MCF 10A (cell line): Measurements from ENCODE around the gene COL23A1. TPM values are rescaled to one million over a fixed set of nuclear protein-coding genes. Genes with fewer than 3 reads are reported as not detected.

Source experiments
- BruUV-seq: library from RNA; stranded (reverse); fragments of 400-500 nt; replicated peaks from 2 replicates; lab custom pipeline; 2021; lab: Mats Ljungman, UMichigan
- CTCF ChIA-PET: fragments of 300-600 bp; sonication (Branson Sonifier 250); formaldehyde crosslinking; extraction: SDS; loops from one replicate; lab custom pipeline; 2021; ENCODE audit warnings: antibody characterized with exemption, inconsistent platforms; lab: Yijun Ruan, JAX
- POLR2A ChIA-PET: fragments of 300-600, 350-650 bp; sonication (Branson Sonifier 250); formaldehyde crosslinking; extraction: SDS; loops from one replicate; lab custom pipeline; 2020; ENCODE audit warnings: antibody characterized with exemption, inconsistent platforms; lab: Yijun Ruan, JAX
- DNase-seq: peaks from one replicate; pipeline ENCODE4 v3.0.0-alpha.2; 2018; ENCODE audit not compliant: unreplicated experiment
- H3K27ac Mint-ChIP-seq: one replicate; pipeline ENCODE4 v1.8.0; 2022; ENCODE audit warnings: mild to moderate bottlenecking, low read depth, mixed read lengths; ENCODE audit not compliant: unreplicated experiment
- H3K27me3 Mint-ChIP-seq: one replicate; pipeline ENCODE4 v1.8.0; 2022; ENCODE audit warnings: mixed read lengths; ENCODE audit not compliant: insufficient read depth, unreplicated experiment
- H3K36me3 Mint-ChIP-seq: one replicate; pipeline ENCODE4 v1.8.0; 2022; ENCODE audit warnings: mild to moderate bottlenecking, moderate library complexity, mixed read lengths; ENCODE audit not compliant: insufficient read depth, unreplicated experiment
- H3K4me1 Mint-ChIP-seq: one replicate; pipeline ENCODE4 v1.8.0; 2022; ENCODE audit warnings: mixed read lengths; ENCODE audit not compliant: insufficient read depth, unreplicated experiment
- H3K4me3 Mint-ChIP-seq: one replicate; pipeline ENCODE4 v1.8.0; 2022; ENCODE audit warnings: mild to moderate bottlenecking, moderate library complexity, mixed read lengths; ENCODE audit not compliant: unreplicated experiment
- H3K9me3 Mint-ChIP-seq: one replicate; pipeline ENCODE4 v1.8.0; 2022; ENCODE audit warnings: mixed read lengths; ENCODE audit not compliant: unreplicated experiment
- intact Hi-C: fragments of 100-400 bp; cut with micrococcal nuclease; formaldehyde crosslinking; loops from 2 replicates; pipeline ENCODE4 v1.14.1; 2022
- total RNA-seq: library from RNA; stranded (reverse); gene quantifications from 2 replicates; pipeline ENCODE4 v1.2.3, GENCODE V29; 2022
- TF ChIP-seq, protein P1 (sequence below): fragments of 200-600 bp; IDR thresholded peaks from one replicate; pipeline ENCODE4 v1.8.0; 2022; ENCODE audit warnings: antibody characterized with exemption, mild to moderate bottlenecking; ENCODE audit not compliant: unreplicated experiment

The COL23A1 gene
- total RNA-seq, 1 experiment from 2014 or later = not detected

DNA sequence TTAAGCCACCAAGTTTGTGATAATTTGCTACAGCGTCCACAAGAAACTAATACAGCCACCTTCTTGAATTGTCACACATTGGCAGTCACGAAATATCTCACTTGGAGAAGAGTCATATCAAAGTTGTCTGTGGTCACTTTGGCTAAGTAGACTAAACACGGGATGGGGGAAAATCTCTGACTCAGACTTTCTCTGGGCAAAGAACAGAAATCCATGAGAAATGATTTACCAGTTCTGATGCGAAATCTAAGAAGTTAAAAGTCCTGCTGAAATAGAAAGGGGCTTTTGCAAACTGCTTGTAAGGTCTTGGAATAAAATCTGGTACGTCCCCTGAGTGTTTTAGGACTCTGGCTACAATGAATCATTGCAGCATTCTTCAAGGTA, 158.4 kb downstream of the COL23A1 start:
- DNase-seq = no peak
- ChIA-PET POLR2A (no interaction called here), CTCF (no interaction called here)
- H3K27me3 Mint-ChIP-seq = peaks cover 31% of the 10 kb centered on the region
- TF ChIP-seq, protein P1, sequence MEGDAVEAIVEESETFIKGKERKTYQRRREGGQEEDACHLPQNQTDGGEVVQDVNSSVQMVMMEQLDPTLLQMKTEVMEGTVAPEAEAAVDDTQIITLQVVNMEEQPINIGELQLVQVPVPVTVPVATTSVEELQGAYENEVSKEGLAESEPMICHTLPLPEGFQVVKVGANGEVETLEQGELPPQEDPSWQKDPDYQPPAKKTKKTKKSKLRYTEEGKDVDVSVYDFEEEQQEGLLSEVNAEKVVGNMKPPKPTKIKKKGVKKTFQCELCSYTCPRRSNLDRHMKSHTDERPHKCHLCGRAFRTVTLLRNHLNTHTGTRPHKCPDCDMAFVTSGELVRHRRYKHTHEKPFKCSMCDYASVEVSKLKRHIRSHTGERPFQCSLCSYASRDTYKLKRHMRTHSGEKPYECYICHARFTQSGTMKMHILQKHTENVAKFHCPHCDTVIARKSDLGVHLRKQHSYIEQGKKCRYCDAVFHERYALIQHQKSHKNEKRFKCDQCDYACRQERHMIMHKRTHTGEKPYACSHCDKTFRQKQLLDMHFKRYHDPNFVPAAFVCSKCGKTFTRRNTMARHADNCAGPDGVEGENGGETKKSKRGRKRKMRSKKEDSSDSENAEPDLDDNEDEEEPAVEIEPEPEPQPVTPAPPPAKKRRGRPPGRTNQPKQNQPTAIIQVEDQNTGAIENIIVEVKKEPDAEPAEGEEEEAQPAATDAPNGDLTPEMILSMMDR = no peak
- H3K4me1 Mint-ChIP-seq = peaks cover 14% of the 10 kb centered on the region
- BruUV-seq = no TSS peak
- no peak overlapping the region for H3K27ac Mint-ChIP-seq
- intact Hi-C loops = no loop called here
- no peak overlapping the region for H3K4me3 Mint-ChIP-seq
- peaks cover 7% of the 10 kb centered on the region for H3K36me3 Mint-ChIP-seq
- peaks cover 13% of the 10 kb centered on the region for H3K9me3 Mint-ChIP-seq

DNA sequence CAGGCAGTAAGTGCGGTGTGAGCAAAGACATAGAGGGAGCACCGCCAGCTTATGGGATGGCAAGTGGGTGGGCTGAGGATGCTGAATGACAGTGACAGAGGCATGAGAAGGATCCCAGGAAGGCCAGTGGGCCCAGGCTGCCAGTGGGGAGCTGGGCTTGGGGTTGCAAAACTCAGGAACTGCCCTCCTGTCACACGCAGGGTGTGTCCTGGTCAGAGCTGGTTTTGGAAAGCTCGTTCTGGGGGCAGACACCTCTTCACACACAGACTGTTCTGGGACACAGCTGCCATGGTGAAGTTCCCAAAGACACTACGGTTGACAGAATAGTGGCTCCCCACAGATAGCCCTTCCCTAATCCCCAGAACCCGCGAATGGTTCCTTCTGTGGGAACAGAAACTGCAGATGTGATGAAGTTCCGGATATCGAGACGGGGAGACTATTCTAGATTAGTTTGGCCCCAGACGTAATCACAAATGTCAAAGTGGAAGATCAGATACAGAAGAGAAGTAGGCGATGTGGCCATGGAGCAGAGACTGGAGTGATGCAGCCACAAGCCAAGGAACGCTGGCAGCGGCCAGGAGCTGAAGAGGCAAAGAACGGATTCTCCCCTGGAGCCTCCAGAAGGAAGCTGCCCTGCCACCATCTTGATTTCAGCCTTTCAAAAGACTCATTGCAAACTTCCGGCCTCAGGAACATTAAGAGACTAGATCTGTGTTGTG, 159.0 kb downstream of the COL23A1 start:
- intact Hi-C loops = no loop called here
- Mint-ChIP-seq H3K4me1 (peaks cover 14% of the 10 kb centered on the region), H3K27me3 (peaks cover 27% of the 10 kb centered on the region), H3K27ac (no peak overlapping the region), H3K9me3 (peaks cover 13% of the 10 kb centered on the region), H3K4me3 (no peak overlapping the region), H3K36me3 (peaks cover 7% of the 10 kb centered on the region)
- TF ChIP-seq, protein P1 = no peak
- BruUV-seq = no TSS peak
- ChIA-PET POLR2A (no interaction called here), CTCF (interaction anchor here (0.5 to 0.6 kb wide), 3 partner anchors 10 to 2000 kb away, joined by 3 to 4 read pairs (median 3); no protein-coding TSS in a partner anchor)
- no peak for DNase-seq

DNA sequence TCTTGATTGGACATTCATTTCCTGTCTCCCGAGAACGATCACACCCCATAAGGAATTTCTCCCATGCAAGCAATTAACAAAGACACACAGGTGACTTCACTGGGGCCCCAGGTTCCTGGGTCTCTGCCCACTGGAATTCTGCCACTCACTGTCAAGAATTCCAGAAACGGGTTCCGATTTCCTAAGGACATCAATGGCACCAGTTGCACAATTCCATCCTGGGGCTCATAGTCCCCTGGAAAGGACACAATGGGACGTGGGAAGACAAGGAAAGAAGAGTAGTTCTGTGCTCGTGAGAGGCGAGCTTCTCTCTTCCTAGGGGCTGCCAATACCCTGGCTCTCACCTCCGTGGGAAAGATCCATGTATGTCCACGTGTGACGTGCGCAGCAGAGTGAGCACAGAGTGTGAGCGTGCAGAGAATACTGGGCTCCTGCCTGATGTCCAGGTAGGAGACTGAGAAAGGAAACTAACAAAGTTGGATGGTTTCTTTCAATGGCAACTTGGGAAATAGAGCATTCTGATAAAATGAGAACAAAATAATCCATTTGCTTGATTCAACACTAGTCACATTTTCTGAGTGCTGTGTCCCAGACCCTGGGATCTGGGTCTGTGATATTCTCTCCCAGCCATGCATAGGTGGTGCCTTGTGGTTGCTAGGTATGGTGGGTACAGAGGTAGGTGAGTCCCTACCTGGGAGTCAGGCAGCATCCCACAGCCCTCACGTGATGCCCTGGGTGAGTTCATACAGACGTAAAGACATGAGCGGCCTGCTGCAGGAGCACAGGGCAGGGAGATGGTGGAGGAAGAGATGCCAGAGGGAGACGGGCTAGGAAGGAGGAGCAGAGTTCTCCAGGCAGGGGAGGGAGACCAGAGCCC, 159.8 kb downstream of the COL23A1 start:
- no peak overlapping the region for H3K4me3 Mint-ChIP-seq
- POLR2A ChIA-PET = no interaction called here
- TF ChIP-seq, protein P1 = no peak
- no peak for DNase-seq
- intact Hi-C loops = no loop called here
- CTCF ChIA-PET = interaction anchor here (0.5 to 1.4 kb wide), 4 partner anchors 11 to 171 kb away, joined by 3 to 5 read pairs (median 3); no protein-coding TSS in a partner anchor
- peaks cover 19% of the 10 kb centered on the region for H3K27me3 Mint-ChIP-seq
- peaks cover 13% of the 10 kb centered on the region for H3K9me3 Mint-ChIP-seq
- no TSS peak for BruUV-seq
- H3K4me1 Mint-ChIP-seq = peaks cover 14% of the 10 kb centered on the region
- H3K27ac Mint-ChIP-seq = no peak overlapping the region
- peaks cover 7% of the 10 kb centered on the region for H3K36me3 Mint-ChIP-seq
